ENCODE results near the gene TMEM130.
"Not testable (repeated sequence)": the region's sequence is repeated elsewhere in the genome, so short reads cannot be mapped to it uniquely, and the experiment has no call there.

TMEM130 gene

DNA sequence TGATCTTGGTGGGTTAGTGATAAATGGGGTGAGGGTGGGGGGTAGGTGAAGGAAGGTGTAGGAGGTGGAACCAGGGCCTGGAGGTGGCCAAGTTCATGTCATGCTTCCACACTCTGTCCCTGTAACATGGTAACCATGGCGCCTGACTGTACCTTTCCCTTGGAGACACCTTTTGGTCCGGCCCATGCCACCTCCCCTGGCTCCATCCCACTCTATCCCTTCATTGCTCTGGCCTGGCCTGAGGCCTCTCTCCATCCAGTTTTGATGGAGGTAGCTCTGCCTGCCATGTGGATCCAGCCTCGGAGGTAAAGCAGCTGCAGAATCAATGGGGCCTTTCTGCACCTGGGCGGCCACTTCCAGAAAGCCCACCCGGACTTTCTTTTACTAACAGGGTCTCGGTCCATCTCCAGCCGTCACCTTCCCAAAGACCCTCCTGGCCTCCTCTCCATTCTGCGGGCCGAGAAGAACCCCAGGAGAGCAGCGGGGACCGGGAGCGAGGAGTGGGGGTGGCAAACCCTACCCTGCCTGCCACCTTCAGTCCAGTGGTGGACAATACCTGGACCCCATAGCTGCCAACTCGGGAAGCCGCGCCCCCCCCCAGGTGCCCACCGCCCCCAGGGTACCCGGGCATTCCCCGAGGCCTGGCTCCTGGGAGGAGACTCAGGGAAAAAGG lies 8.0 kb upstream of the TMEM130 start:
- H2AFZ ChIP-seq (ENCODE audit: low read length, unreplicated experiment) = peak overlapping the region; percentile 100
- no peaks in the 10 kb centered on the region for H3K27me3 ChIP-seq (ENCODE audit: insufficient read depth, low read length)
- H3K79me2 ChIP-seq (ENCODE audit: control insufficient read depth, insufficient read depth, low read length, unreplicated experiment) = peaks cover 27% of the 10 kb centered on the region
- H3K4me3 ChIP-seq (ENCODE audit: low read depth, low read length) = peak overlapping the region; percentile 98
- peaks cover 4% of the 10 kb centered on the region for H3K4me1 ChIP-seq (ENCODE audit: control insufficient read depth, insufficient read depth, low read length, unreplicated experiment)
- 0 out of 2 replicates have a peak, but pooled peaks cover 5% of the 10 kb centered on the region for H3K36me3 ChIP-seq (ENCODE audit: insufficient read depth, low read length)
- H3K27ac ChIP-seq (ENCODE audit: low read depth, low read length) = no peak overlapping the region

GRCh38 chr7:98877146-98877545 lies 7.3 kb upstream of the TMEM130 start:
- Histone ChIP-seq H3K27ac (ENCODE audit: low read depth, low read length) (no peak overlapping the region), H3K4me1 (ENCODE audit: control insufficient read depth, insufficient read depth, low read length, unreplicated experiment) (peaks cover 4% of the 10 kb centered on the region), H2AFZ (ENCODE audit: low read length, unreplicated experiment) (no peak overlapping the region), H3K36me3 (ENCODE audit: insufficient read depth, low read length) (0 out of 2 replicates have a peak, but pooled peaks cover 5% of the 10 kb centered on the region), H3K4me3 (ENCODE audit: low read depth, low read length) (no peak overlapping the region), H3K27me3 (ENCODE audit: insufficient read depth, low read length) (no peaks in the 10 kb centered on the region), H3K79me2 (ENCODE audit: control insufficient read depth, insufficient read depth, low read length, unreplicated experiment) (peaks cover 25% of the 10 kb centered on the region)

DNA sequence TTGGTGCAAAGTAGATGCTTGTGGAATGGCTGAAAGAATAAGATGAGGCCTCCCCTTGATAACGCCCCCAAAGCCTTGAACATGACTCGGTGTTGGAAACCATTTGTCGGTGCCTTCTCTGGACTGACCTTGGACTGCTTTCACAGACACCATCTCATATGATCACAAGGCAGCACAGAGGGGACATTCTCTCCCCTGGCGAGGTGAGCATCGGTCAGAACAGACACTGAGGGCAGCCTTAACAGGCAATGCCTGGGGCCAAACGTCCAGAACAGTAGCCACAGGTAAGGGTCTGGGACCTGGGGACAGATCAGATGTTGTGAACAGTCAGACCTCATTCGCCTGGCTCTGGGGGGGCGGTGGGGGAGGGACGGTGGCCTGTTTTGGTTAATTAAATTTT lies 5.7 kb upstream of the TMEM130 start:
- Histone ChIP-seq H3K4me3 (ENCODE audit: low read depth, low read length) (no peak overlapping the region), H3K27me3 (ENCODE audit: insufficient read depth, low read length) (no peaks in the 10 kb centered on the region), H3K79me2 (ENCODE audit: control insufficient read depth, insufficient read depth, low read length, unreplicated experiment) (peaks cover 20% of the 10 kb centered on the region), H3K36me3 (ENCODE audit: insufficient read depth, low read length) (no peaks in the 10 kb centered on the region), H3K4me1 (ENCODE audit: control insufficient read depth, insufficient read depth, low read length, unreplicated experiment) (peaks cover 4% of the 10 kb centered on the region), H3K27ac (ENCODE audit: low read depth, low read length) (no peak overlapping the region), H2AFZ (ENCODE audit: low read length, unreplicated experiment) (no peak overlapping the region)

GRCh38 chr7:98874942-98875341 lies 5.1 kb upstream of the TMEM130 start:
- no peak overlapping the region for H3K4me3 ChIP-seq (ENCODE audit: low read depth, low read length)
- H2AFZ ChIP-seq (ENCODE audit: low read length, unreplicated experiment) = no peak overlapping the region
- no peaks in the 10 kb centered on the region for H3K36me3 ChIP-seq (ENCODE audit: insufficient read depth, low read length)
- H3K79me2 ChIP-seq (ENCODE audit: control insufficient read depth, insufficient read depth, low read length, unreplicated experiment) = peaks cover 14% of the 10 kb centered on the region
- H3K27me3 ChIP-seq (ENCODE audit: insufficient read depth, low read length) = no peaks in the 10 kb centered on the region
- H3K4me1 ChIP-seq (ENCODE audit: control insufficient read depth, insufficient read depth, low read length, unreplicated experiment) = peaks cover 4% of the 10 kb centered on the region
- H3K27ac ChIP-seq (ENCODE audit: low read depth, low read length) = no peak overlapping the region

GRCh38 chr7:98873610-98874009 lies 3.8 kb upstream of the TMEM130 start:
- peaks cover 11% of the 10 kb centered on the region for H3K27me3 ChIP-seq (ENCODE audit: insufficient read depth, low read length)
- H3K36me3 ChIP-seq (ENCODE audit: insufficient read depth, low read length); H3K27ac ChIP-seq (ENCODE audit: low read depth, low read length); H2AFZ ChIP-seq (ENCODE audit: low read length, unreplicated experiment); H3K79me2 ChIP-seq (ENCODE audit: control insufficient read depth, insufficient read depth, low read length, unreplicated experiment); H3K4me1 ChIP-seq (ENCODE audit: control insufficient read depth, insufficient read depth, low read length, unreplicated experiment); H3K4me3 ChIP-seq (ENCODE audit: low read depth, low read length): not testable (repeated sequence)

DNA sequence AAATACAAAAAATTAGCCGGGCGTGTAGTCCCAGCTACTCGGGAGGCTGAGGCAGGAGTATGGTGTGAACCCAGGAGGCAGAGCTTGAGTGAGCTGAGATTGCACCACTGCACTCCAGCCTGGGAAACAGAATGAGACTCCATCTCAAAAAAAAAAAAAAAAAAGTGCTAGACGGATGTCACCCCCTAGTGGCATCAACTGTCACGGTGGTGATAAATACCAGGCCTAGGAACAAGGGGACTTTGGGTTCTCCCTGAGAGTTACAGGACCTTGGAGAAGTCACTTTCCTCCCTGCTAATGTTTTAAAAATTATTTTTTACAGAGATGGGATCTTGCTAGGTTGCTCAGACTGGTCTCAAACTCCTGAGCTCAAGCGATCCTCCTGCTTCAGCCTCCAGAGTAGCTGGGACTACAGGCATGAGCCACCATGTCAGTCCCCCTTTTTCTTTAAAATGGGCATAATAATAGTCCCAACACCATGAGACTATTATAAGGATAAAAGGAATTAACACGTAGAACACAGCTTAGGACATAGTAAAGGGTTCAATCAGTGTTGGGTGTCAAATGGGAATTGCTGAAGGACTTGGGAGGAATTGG lies 2.6 kb upstream of the TMEM130 start:
- Histone ChIP-seq H3K4me3 (ENCODE audit: low read depth, low read length) (no peak overlapping the region), H2AFZ (ENCODE audit: low read length, unreplicated experiment) (no peak overlapping the region)

DNA sequence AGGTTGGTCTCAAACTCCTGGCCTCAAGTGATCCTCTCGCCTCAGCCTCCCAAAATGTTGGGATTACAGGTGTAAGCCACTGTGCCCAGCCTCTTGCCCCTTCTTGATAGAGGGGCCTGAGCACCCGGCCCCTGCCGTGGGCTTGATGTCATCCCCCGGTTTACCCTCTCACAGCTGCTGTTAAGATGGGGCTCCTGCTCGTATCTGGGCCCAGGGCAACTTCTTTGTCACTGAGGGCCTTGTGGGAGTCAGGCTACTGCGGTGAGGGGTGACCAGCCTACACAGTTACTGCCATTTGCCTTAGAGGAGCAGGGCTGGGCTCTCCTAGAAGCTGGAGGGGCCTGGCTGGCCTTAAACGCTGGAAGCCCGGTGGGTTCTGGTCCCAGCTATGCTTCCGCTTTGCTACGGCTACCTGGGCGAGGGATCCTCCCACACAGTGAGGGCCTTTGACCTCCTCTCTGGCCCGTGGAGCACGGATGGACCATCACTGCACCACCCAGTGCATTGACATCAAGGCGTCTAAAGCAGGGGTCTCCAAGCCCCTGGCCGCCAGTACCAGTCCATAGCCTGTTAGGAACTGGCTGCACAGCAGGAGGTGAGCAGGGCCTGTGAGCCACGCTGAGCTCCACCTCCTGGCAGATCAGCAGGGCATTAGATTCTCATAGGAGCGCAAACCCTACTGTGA lies 1.1 kb upstream of the TMEM130 start:
- Histone ChIP-seq H3K79me2 (ENCODE audit: control insufficient read depth, insufficient read depth, low read length, unreplicated experiment) (no peaks in the 10 kb centered on the region), H3K36me3 (ENCODE audit: insufficient read depth, low read length) (no peaks in the 10 kb centered on the region), H3K27me3 (ENCODE audit: insufficient read depth, low read length) (peaks cover 19% of the 10 kb centered on the region), H3K27ac (ENCODE audit: low read depth, low read length) (no peak overlapping the region), H3K4me3 (ENCODE audit: low read depth, low read length) (no peak overlapping the region), H3K4me1 (ENCODE audit: control insufficient read depth, insufficient read depth, low read length, unreplicated experiment) (no peaks in the 10 kb centered on the region), H2AFZ (ENCODE audit: low read length, unreplicated experiment) (no peak overlapping the region)

More for the DNA sequence above, 2.6 kb upstream of the TMEM130 start:
- H3K27ac ChIP-seq (ENCODE audit: low read depth, low read length) = no peak overlapping the region
- no peaks in the 10 kb centered on the region for H3K79me2 ChIP-seq (ENCODE audit: control insufficient read depth, insufficient read depth, low read length, unreplicated experiment)
- peaks cover 19% of the 10 kb centered on the region for H3K27me3 ChIP-seq (ENCODE audit: insufficient read depth, low read length)
- no peaks in the 10 kb centered on the region for H3K36me3 ChIP-seq (ENCODE audit: insufficient read depth, low read length)
- no peaks in the 10 kb centered on the region for H3K4me1 ChIP-seq (ENCODE audit: control insufficient read depth, insufficient read depth, low read length, unreplicated experiment)

GRCh38 chr7:98870121-98870651 lies 372 bp upstream of the TMEM130 start:
- peak overlapping the region; percentile 78 for H3K4me3 ChIP-seq (ENCODE audit: low read depth, low read length)
- peaks cover 5% of the 10 kb centered on the region for H3K4me1 ChIP-seq (ENCODE audit: control insufficient read depth, insufficient read depth, low read length, unreplicated experiment)
- H3K27me3 ChIP-seq (ENCODE audit: insufficient read depth, low read length) = peaks cover 19% of the 10 kb centered on the region
- no peaks in the 10 kb centered on the region for H3K36me3 ChIP-seq (ENCODE audit: insufficient read depth, low read length)
- no peak overlapping the region for H2AFZ ChIP-seq (ENCODE audit: low read length, unreplicated experiment)
- H3K27ac ChIP-seq (ENCODE audit: low read depth, low read length) = no peak overlapping the region
- H3K79me2 ChIP-seq (ENCODE audit: control insufficient read depth, insufficient read depth, low read length, unreplicated experiment) = no peaks in the 10 kb centered on the region

DNA sequence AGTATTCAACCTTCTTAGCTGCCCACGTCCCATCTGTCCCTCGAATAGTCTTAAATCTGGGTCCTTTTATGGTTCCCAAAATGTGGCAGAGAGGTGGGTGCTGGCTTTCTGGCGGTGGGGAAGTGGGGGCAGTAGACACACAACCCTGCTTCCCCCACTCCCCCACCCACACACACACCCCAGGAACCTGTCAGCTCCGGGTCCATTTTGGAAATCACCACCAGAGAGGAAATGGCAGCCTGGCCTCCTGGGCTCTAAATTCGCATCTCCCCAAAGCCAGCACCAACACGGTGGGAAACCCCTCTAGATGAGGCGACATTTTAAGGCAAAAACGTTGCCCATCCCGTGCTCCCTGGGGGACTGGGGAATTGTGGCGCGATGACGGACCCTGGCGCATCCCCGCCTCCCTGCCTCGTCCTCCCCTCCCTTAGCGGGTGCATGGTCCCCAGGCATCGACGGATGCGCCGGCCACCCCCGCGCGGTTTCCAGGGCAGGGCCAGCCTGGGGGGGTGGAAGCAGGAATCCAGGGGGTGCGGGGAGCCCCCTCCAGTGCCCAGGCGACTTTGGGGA lies 702 bp downstream of the TMEM130 start:
- no peaks in the 10 kb centered on the region for H3K79me2 ChIP-seq (ENCODE audit: control insufficient read depth, insufficient read depth, low read length, unreplicated experiment)
- H3K36me3 ChIP-seq (ENCODE audit: insufficient read depth, low read length) = no peaks in the 10 kb centered on the region
- peaks cover 19% of the 10 kb centered on the region for H3K27me3 ChIP-seq (ENCODE audit: insufficient read depth, low read length)
- peak overlapping the region; percentile 78 for H3K4me3 ChIP-seq (ENCODE audit: low read depth, low read length)
- H2AFZ ChIP-seq (ENCODE audit: low read length, unreplicated experiment) = no peak overlapping the region
- no peak overlapping the region for H3K27ac ChIP-seq (ENCODE audit: low read depth, low read length)
- peaks cover 11% of the 10 kb centered on the region for H3K4me1 ChIP-seq (ENCODE audit: control insufficient read depth, insufficient read depth, low read length, unreplicated experiment)

DNA sequence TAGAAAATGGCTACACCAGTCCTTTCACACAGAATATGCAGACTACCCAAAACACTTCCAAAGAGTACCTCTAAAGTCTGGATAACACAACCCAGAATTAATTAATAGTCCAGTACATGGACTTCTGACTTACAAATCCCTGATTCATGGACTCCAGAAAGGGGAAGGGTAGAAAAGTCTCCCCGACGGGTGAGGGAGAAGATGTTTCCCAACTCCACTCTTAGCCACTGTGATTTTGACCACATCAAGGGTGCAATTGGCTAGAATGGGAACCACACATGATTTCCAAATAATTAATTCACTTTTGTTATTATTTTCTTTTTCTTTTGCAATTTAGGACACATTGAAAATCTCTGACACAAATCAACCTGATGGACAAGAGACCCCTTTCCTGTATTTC lies 1.4 kb downstream of the TMEM130 start:
- Histone ChIP-seq H3K27ac (ENCODE audit: low read depth, low read length) (no peak overlapping the region), H3K79me2 (ENCODE audit: control insufficient read depth, insufficient read depth, low read length, unreplicated experiment) (no peaks in the 10 kb centered on the region), H3K36me3 (ENCODE audit: insufficient read depth, low read length) (no peaks in the 10 kb centered on the region), H3K4me3 (ENCODE audit: low read depth, low read length) (no peak overlapping the region), H3K27me3 (ENCODE audit: insufficient read depth, low read length) (peaks cover 19% of the 10 kb centered on the region), H3K4me1 (ENCODE audit: control insufficient read depth, insufficient read depth, low read length, unreplicated experiment) (peaks cover 11% of the 10 kb centered on the region), H2AFZ (ENCODE audit: low read length, unreplicated experiment) (no peak overlapping the region)

All from ACC112 (cell line).